ENCODE measurements around the gene HP1BP3.

- TF ChIP-seq CTCF (conservative IDR thresholded peaks at IDR 0.05; ENCODE audit: low read depth, low read length) (no peak), POLR2A (IDR thresholded peaks at IDR 0.05; ENCODE audit: low read depth, low read length) (no peak), ELK1 (IDR thresholded peaks at IDR 0.05; ENCODE audit: borderline replicate concordance, low read depth, low read length) (no peak), CHD1 (IDR thresholded peaks at IDR 0.05; ENCODE audit: low read depth, low read length) (no peak), USF2 (IDR thresholded peaks at IDR 0.05; ENCODE audit: low read depth, low read length) (no peak), MAFK (IDR thresholded peaks at IDR 0.05; ENCODE audit: low read depth, low read length) (no peak), RAD21 (IDR thresholded peaks at IDR 0.05; ENCODE audit: low read length) (no peak), FOS (IDR thresholded peaks at IDR 0.05; ENCODE audit: low read depth, low read length) (no peak)
Observed at GRCh38 chr1:20723537-20724363, 63.4 kb downstream of the HP1BP3 start.
